Peyer's patch (tissue), 4 donors: ENCODE data around the gene ST7. TPM values are rescaled to one million over a fixed set of nuclear protein-coding genes. Genes with fewer than 3 reads are reported as not detected.
"Not testable (repeated sequence)": the region's sequence is repeated elsewhere in the genome, so short reads cannot be mapped to it uniquely, and the experiment has no call there.

ENCODE experiments used
- DNase-seq, 3 donors: peaks; one replicate each; pipeline ENCODE4 v3.0.0-alpha.2; 2017 to 2019
- H3K27ac ChIP-seq, 4 donors: fragments of 200-600 bp; sonication (generic); one replicate each; pipeline ENCODE4 v1.5.1; 2016 to 2019
- H3K27me3 ChIP-seq, 2 donors: fragments of 200-600 bp; sonication (generic); one replicate each; pipeline ENCODE4 v1.5.1; 2019
- H3K36me3 ChIP-seq, 3 donors: fragments of 200-600 bp; sonication (generic); one replicate each; pipeline ENCODE4 v1.5.1; 2016 to 2019
- H3K4me1 ChIP-seq, 4 donors: fragments of 200-600 bp; sonication (generic); one replicate each; pipeline ENCODE4 v1.5.1; 2016 to 2019
- H3K4me3 ChIP-seq, 4 donors: fragments of 200-600 bp; sonication (generic); 1 replicate in 3 of 4; 2 replicates in 1 of 4; pipeline ENCODE4 v1.5.1; 2016 to 2019; ENCODE audit warnings: mild to moderate bottlenecking in 1 of 4
- H3K9me3 ChIP-seq, 4 donors: fragments of 200-600 bp; sonication (generic); one replicate each; pipeline ENCODE4 v1.5.1; 2016 to 2019; ENCODE audit warnings: mild to moderate bottlenecking in 1 of 4
- CTCF ChIP-seq, 6 experiments: fragments of 450-650 bp in 4 of 6; fragments of 200-600 bp in 2 of 6; sonication (generic) in 1 of 6; IDR thresholded peaks; one replicate each; pipeline ENCODE4 v1.5.1; 2017 to 2019; ENCODE audit warnings: antibody characterized with exemption in 6 of 6, mild to moderate bottlenecking in 3 of 6, moderate library complexity in 1 of 6
- POLR2A ChIP-seq, 2 donors: fragments of 450-650 bp; IDR thresholded peaks; one replicate each; pipeline ENCODE4 v1.5.1; 2017; ENCODE audit warnings: antibody characterized with exemption in 2 of 2, mild to moderate bottlenecking in 2 of 2, moderate library complexity in 2 of 2
- total RNA-seq, 4 donors: library from RNA; depleted of rRNA; stranded (reverse); fragments of >200 nt; gene quantifications; one replicate each; pipeline ENCODE4 v1.1.0, GENCODE V29; 2016

ST7 gene
- total RNA-seq, 4 donors from 2014 or later: 26.8 to 39.6 (median 29.8) TPM

- no peak for TF ChIP-seq POLR2A (IDR thresholded peaks at IDR 0.05)
- TF ChIP-seq CTCF (IDR thresholded peaks at IDR 0.05): no peak
- no peak for DNase-seq
- Histone ChIP-seq H3K4me1 (no peaks in the 10 kb centered on the region), H3K9me3 (no peaks in the 10 kb centered on the region), H3K27me3 (no peaks in the 10 kb centered on the region), H3K27ac (no peak overlapping the region), H3K36me3 (no peaks in the 10 kb centered on the region), H3K4me3 (no peak overlapping the region)
Observed at GRCh38 chr7:117021986-117022385, 68.7 kb downstream of the ST7 start.

GRCh38 chr7:117023325-117023854 lies 70.1 kb downstream of the ST7 start:
- H3K36me3 ChIP-seq: no peaks in the 10 kb centered on the region
- H3K9me3 ChIP-seq: no peaks in the 10 kb centered on the region
- no peaks in the 10 kb centered on the region for H3K4me1 ChIP-seq
- H3K4me3 ChIP-seq: no peak overlapping the region
- H3K27ac ChIP-seq: no peak overlapping the region
- H3K27me3 ChIP-seq: no peaks in the 10 kb centered on the region
- DNase-seq: no peak
- TF ChIP-seq POLR2A (IDR thresholded peaks at IDR 0.05) (no peak), CTCF (IDR thresholded peaks at IDR 0.05) (no peak)

GRCh38 chr7:117024811-117025210 lies 71.5 kb downstream of the ST7 start:
- Histone ChIP-seq H3K27me3 (no peaks in the 10 kb centered on the region), H3K27ac (no peak overlapping the region), H3K4me3 (no peak overlapping the region), H3K9me3 (no peaks in the 10 kb centered on the region), H3K4me1 (no peaks in the 10 kb centered on the region), H3K36me3 (no peaks in the 10 kb centered on the region)
- TF ChIP-seq CTCF (IDR thresholded peaks at IDR 0.05) (no peak), POLR2A (IDR thresholded peaks at IDR 0.05) (no peak)
- no peak for DNase-seq

DNA sequence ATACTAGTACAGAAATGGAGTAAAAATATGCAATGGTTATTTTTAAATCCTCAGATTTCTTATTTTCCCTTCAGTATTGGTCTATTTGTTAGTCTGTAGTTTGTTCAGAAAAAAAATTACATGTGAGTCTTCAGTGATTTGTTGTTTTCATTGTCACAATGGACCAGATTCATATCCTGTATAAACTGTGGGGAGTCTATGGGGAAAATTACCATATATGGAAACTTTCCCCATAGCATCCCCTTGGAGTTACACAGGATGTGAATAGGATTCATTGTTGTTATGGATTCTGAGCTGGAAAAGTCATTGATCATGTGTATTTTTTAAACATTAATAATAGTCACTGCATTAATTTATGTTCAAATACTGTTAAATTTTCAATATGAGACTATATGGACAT lies 72.6 kb downstream of the ST7 start:
- TF ChIP-seq POLR2A (IDR thresholded peaks at IDR 0.05): no peak
- no peak for TF ChIP-seq CTCF (IDR thresholded peaks at IDR 0.05)
- Histone ChIP-seq H3K27me3 (no peaks in the 10 kb centered on the region), H3K4me1 (no peaks in the 10 kb centered on the region), H3K27ac (no peak overlapping the region), H3K9me3 (no peaks in the 10 kb centered on the region), H3K36me3 (no peaks in the 10 kb centered on the region), H3K4me3 (no peak overlapping the region)
- DNase-seq: no peak

DNA sequence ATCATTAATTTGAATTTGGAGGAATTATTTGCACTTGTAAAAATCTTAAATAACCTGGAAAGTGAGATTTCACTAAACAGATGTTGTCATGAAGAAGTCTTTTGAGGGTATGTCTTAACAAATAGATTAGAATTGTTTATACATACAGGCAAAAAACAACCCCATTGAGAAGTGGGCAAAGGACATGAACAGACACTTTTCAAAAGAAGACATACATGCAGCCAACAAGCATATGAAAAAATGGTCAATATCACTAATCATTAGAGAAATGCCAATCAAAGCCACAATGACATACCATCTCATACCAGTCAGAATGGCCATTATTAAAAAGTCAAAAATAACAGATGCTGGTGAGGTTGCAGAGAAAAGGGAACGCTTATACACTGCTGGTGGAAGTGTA lies 77.0 kb downstream of the ST7 start:
- not testable (repeated sequence) for DNase-seq, H3K27ac ChIP-seq, H3K27me3 ChIP-seq, H3K4me1 ChIP-seq, H3K36me3 ChIP-seq, H3K4me3 ChIP-seq, H3K9me3 ChIP-seq

DNA sequence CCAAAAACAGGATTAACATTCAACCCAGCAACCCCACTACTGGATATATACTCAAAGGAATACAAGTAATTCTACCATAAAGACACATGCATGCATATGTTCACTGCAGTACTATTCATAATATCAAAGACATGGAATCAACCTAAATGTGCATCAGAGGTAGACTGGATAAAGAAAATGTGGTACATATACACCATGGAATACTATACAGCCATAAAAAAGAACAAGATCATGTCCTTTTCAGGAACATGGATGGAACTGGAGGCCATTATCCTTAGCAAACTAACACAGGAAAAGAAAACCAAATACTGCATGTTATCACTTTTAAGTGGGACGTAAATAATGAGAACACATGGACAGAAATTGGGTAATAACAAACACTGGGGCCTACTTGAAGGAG lies 77.5 kb downstream of the ST7 start:
- not testable (repeated sequence) for H3K27me3 ChIP-seq, DNase-seq, H3K36me3 ChIP-seq, H3K4me3 ChIP-seq, H3K9me3 ChIP-seq, H3K4me1 ChIP-seq, H3K27ac ChIP-seq

DNA sequence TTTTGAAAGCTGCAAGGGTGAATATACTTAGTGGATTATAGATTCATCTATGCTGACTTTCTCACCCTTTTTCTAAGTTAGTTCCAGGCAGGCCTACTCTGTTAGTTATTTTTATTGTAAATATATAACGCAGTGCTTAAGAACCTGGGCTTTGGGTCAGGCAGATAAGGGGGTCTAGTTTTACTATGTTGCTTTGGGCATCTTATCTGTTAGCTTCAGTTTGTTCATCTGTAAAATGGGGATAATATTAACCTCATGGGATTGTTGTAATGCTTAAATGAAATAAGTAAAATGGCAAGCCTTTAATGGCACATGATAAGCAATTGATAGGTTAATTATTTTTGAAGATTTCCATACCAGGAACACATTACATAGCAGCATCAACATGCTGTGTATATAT lies 79.5 kb downstream of the ST7 start:
- no peak for DNase-seq

More for the DNA sequence above, 79.5 kb downstream of the ST7 start:
- Histone ChIP-seq H3K4me1 (peaks cover 0 to 5% (median 0%) of the 10 kb centered on the region in 4 donors), H3K4me3 (no peak overlapping the region), H3K36me3 (no peaks in the 10 kb centered on the region), H3K27ac (no peak overlapping the region), H3K9me3 (no peaks in the 10 kb centered on the region), H3K27me3 (no peaks in the 10 kb centered on the region)
- TF ChIP-seq CTCF (IDR thresholded peaks at IDR 0.05) (no peak), POLR2A (IDR thresholded peaks at IDR 0.05) (no peak)
